SH-SY5Y (cell line): ENCODE measurements around the gene AGAP1.

Experiments used
- GATA2 ChIP-seq: IDR thresholded peaks from 2 replicates; pipeline ENCODE4 v1.6.1; 2011; ENCODE audit warnings: mild to moderate bottlenecking, low read depth, low read length
- GATA3 ChIP-seq: IDR thresholded peaks from 2 replicates; pipeline ENCODE4 v1.6.1; 2011; ENCODE audit warnings: low read depth, mild to moderate bottlenecking, low read length, moderate library complexity

- no peak for TF ChIP-seq GATA2
- no peak for TF ChIP-seq GATA3
Observed at GRCh38 chr2:235591231-235591730, 97.4 kb downstream of the AGAP1 start.
